ENCODE data around the gene OR2W1. TPM values are rescaled to one million over a fixed set of nuclear protein-coding genes. Genes with fewer than 3 reads are reported as not detected.

Gene OR2W1
- not detected in 2 replicates for total RNA-seq

GRCh38 chr6:29045075-29045474 lies at the start of gene OR2W1:
TSS of gene OR2W1 (minus strand) at chr6:29045175. CDS start at chr6:29045175, 0 bp downstream.

GRCh38 chr6:29087213-29087612 lies 42.2 kb upstream of the OR2W1 start, which contains the start of gene OR2B3:
TSS of gene OR2B3 (minus strand) at chr6:29087313. CDS start at chr6:29087248, 65 bp downstream.

GRCh38 chr6:29005183-29005885 lies 39.6 kb downstream of the OR2W1 start, which contains the start of gene ZNF311:
TSS of gene ZNF311 (minus strand) at chr6:29005315. CDS start at chr6:29003954, 1,361 bp downstream.

Other genes starting within 250 kb of the OR2W1 start
- gene TRIM27, start 121.2 kb downstream of the OR2W1 start, total RNA-seq: 49.8 and 50.5 TPM in 2 replicates
- gene ZNF311, start 39.9 kb downstream of the OR2W1 start, total RNA-seq: 0.97 and 1.1 TPM in 2 replicates
- not detected in 2 replicates for gene OR2B3, start 42.1 kb upstream of the OR2W1 start, total RNA-seq
- gene OR2J1, start 54.3 kb upstream of the OR2W1 start, total RNA-seq: not detected in 2 replicates
- not detected in 2 replicates for gene OR2J3, start 62.9 kb upstream of the OR2W1 start, total RNA-seq
- not detected in 2 replicates for gene OR2J2, start 125.7 kb upstream of the OR2W1 start, total RNA-seq